Measurements from ENCODE around the gene AKT1S1.

Gene AKT1S1

DNA sequence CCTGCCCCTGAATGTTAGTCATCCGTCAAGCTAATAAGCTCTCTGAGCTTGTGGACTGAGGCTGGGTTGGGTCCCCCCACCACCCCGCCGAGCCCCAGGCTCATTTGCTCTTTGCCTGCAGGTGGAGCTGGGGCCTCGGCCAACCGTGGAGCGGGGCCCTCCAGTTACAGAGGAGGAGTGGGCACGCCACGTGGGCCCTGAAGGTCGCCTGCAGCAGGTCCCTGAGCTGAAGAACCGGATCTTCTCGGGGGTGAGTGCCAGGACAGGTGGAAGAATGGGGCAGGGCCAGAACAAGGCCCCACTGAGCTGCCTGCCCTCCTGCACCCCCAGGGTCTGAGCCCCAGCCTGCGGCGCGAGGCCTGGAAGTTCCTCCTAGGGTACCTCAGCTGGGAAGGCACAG lies 5.5 kb upstream of the AKT1S1 start:
- DNase-seq = no peak

DNA sequence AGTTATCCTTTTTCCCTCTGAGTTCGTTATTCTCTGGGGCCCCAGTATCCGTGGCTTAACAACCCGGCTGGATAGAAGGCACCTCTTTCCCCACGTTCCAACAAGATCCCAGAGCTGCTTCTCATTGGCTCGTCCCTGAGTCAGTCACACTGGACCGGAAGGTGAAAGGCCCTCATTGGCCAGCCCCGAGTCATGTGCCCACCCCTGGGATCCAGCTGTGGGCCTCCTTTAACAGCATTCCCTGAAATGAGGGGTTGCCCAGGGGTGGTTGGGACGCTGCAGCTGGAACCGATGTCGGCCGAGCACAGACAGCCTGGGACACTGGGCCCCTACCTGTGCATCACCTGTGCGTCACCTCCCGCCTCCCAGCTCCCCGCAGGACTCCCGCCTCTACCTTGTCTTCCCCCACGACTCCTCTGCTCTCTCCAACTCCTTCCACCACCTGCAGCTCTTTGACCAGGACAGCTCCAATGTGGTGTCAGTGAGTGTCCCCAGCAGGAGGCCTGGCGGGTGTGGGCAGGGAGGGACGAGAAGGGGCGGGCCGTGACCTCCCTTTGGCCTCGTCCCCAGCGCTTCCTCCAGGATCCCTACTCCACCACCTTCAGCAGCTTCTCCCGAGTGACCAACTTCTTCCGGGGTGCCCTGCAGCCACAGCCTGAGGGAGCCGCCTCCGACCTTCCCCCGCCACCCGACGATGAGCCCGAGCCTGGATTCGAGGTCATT lies 4.7 kb upstream of the AKT1S1 start:
- DNase-seq = no peak

- DNase-seq = no peak
Observed at GRCh38 chr19:49881186-49881585, 4.0 kb upstream of the AKT1S1 start.

- no peak for DNase-seq
Observed at GRCh38 chr19:49880162-49880869, 3.2 kb upstream of the AKT1S1 start.

DNA sequence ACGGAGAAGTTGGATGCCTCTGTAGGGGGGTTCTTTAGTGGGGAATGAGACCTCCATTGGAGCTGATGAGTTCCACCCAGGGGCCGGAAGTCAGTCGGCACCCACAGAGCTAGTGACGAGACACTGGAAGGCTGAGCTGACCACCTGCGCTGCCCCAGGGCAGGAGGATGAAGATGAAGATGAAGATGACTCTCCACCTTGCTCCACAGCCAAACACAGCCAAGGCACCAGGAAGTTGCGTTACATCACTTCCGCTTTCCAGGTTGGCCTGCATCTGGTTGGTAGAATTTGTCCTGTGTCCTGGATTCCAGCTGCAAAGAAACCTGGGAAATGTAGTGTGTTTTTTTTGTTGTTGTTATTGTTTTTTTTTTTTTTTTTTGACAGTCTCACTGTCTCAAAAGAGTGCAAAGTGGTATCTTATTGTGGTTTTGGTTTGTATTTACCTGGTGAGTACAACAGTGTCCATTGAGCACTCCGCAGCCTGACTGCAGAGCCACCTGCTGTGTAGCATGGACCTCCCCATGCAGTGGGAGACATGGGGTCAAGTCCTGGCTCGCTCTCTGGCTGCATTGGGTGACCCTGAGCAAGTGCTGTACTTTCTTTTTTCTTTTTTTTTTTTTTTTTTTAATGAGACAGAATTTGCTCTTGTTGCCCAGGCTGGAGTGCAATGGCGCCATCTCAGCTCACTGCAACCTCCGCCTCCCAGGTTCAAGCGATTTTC lies 2.2 kb upstream of the AKT1S1 start:
- DNase-seq = no peak

DNA sequence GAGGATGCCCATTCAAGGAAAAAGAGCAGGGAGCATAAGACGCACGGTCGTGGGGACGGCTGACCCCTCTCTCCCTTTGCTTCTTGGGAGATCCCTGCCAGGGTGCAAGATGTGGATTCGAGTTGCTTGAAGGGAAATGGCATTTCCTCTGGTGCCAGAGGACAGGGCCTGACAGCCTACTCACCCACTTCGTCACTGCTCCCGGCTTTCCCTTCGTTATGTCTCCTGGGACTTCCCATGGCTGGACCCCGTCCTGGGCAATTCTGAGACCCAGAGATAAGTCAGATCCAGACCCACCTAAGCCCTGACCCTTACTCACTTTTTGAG lies 1.6 kb upstream of the AKT1S1 start:
- no peak for DNase-seq

GRCh38 chr19:49877879-49878743 lies 956 bp upstream of the AKT1S1 start:
- peak; percentile 92 for DNase-seq

- peak; percentile 89 for DNase-seq
Observed at GRCh38 chr19:49876422-49877019, 634 bp downstream of the AKT1S1 start.

GRCh38 chr19:49875857-49876421 lies 1.2 kb downstream of the AKT1S1 start:
- peak; percentile 39 for DNase-seq

- DNase-seq = no peak
Observed at GRCh38 chr19:49875177-49875576, 2.0 kb downstream of the AKT1S1 start.

- DNase-seq = no peak
Observed at GRCh38 chr19:49874503-49875157, 2.5 kb downstream of the AKT1S1 start.

DNA sequence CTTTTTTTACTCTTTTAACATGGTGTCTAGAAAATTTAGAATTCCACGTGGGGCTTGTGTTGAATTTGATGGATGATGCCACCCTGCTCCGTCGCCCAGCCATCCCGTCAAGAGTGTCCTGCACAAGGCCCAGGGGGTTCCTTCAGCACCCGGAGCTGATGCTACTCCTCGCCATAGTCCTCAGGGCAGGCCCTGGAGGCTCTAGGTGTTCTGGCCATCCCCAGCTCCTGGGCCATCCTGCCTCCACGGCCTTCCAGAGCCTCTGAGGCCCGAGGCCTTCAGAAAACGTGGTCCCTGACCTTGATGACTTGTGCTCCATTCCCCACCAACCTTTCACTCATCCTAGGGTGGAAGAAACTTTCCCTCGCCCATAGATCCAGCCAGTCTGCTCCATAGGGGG lies 3.3 kb downstream of the AKT1S1 start:
- DNase-seq = no peak

DNA sequence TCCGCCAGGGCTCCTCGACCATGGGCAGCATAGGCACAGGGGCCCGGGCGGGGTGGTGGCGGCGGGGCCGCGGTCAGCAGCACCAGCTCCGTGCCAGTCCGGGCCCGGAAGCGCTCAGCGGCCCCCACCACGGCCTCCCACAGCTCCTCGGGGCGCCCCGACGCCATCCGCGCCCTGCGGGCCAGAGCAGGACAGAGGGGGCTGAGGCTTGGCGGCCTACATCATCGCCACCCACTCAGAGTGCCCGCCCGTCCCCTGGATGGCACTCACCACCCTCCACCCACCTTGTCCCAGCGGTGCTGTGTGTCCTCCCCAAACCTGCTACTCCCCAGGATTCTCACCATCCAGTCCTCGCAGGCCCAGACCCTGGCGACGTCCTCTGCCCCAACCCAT lies 4.0 kb downstream of the AKT1S1 start:
- no peak for DNase-seq

- DNase-seq = no peak
Observed at GRCh38 chr19:49872245-49873128, 4.7 kb downstream of the AKT1S1 start.

GRCh38 chr19:49871349-49871985 lies 5.7 kb downstream of the AKT1S1 start:
- no peak for DNase-seq

- DNase-seq = no peak
Observed at GRCh38 chr19:49870309-49870901, 6.8 kb downstream of the AKT1S1 start.

DNA sequence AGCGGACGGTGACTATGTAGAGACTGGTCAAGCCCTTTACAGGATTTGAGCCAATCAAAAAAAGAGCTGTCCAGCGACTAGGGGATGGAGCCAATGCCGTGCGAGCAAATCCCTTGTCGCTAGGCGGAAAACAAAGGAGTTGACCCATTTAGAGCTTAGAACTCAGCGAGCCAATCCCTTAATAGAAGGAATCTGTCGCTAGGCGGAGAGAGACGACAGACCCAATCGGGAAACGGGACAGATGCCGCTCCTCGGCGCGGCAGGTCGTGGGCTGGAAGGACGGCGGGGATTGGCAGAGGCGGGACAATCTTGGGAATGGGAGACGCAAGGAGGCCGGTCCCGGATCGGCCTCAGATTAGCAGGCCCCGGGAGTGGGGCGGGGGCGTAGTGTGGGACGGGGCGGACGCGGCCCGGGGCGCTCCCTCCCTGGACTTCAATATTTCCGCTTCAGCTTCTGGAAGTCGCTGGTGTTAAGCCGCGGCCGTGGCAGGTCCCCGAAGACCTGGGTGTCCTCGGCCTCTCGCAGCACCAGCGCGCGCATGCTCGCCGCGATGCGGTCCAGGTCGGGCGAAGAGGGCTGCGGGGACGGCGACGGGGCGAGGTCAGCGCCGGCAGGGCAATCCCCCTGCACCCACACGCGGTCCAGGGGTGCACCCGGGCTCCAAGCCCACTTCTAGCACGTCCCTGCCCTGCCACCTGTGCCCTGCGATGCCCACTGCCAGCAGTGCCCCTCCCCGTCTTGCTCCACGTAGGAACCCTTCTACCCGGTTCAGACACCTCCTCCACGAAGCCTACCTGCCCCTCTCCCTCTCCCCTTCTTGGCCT lies 7.5 kb downstream of the AKT1S1 start:
- DNase-seq = peak; percentile 99

DNA sequence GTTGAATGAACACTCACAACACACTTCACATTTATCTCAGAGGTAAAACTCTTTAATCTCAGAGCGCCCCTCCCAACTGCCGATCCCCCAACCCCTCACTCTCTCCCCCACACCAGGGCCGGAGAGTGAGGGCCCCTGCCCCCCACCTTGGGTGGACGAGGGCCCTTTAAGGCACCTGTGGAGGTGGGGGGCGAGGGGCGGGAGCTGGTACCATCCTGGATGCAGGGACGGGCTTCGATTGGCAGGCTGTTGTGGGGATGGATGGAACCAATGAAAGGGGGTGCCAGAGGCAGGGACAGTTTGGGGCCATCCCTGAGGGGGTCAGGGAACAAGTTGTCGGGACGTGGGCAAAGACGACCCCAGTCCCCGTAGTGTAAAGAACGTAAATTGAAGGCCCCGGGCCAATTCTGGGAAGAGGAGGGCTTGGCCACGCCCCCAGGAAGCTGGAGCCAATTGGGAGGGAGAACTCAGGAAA lies 8.1 kb downstream of the AKT1S1 start:
- no peak for DNase-seq
